ENCODE data around the gene ATP11B. TPM values are rescaled to one million over a fixed set of nuclear protein-coding genes. Genes with fewer than 3 reads are reported as not detected.
A peak's percentile ranks its signal among the peaks of the same experiment; 100 is the strongest.

ATP11B gene
- total RNA-seq, 1 donor from 2014 or later = 111 TPM

DNA sequence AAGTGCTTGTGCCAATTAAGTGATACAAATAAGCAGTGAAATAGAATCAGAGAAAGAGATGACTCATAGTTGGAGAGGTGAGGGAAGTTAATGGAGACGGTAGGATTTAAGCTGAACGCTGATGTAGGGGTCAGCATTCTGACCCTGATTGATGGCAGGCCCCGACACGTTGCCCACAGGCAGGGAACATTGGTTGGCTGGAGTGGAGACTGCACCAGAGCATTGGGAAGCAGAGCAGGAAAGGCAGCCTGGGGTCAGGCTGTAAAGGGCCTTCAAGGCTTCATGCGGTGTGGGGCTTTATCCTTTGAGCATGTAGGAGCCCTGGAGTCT, 118.4 kb downstream of the ATP11B start:
- peak; percentile 13 for DNase-seq

DNA sequence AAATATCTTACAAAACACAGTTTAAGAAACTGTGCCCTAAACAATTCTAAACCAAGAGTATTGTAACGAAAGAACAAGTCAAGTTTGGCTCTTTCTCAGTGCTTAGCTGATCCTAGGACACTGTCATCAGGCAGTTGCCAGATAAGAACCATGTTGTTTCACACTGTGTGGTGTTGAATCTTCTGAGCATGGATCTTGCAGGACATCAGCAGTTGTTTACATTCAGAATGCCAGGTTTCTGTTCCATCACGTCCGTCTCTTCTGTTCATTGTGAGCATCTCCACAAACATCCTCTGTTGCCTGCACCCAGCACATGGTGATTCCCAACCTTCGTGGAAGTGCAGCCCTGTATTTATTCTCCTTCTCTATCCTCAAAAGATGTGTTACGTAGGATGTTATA, 119.2 kb downstream of the ATP11B start:
- DNase-seq = no peak

DNA sequence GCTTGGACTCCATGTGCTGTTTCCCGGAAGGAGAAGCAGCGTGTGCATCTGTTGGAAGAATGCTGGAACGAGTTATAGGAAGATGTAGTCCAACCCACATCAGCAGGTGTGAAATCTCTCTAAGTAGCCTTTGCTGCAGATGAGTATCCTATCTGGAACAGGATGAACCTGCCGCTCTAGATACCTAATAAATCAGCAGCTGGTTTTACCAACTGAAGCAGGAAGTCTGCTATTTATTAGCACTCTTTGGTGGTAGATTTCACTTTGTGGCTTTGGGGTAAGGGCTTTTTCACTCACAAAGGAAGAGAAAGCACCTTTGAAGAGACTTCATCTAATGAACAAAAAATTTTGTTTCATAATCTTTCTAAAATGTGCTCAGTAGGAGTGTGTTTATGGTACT, 120.6 kb downstream of the ATP11B start:
- DNase-seq = no peak

DNA sequence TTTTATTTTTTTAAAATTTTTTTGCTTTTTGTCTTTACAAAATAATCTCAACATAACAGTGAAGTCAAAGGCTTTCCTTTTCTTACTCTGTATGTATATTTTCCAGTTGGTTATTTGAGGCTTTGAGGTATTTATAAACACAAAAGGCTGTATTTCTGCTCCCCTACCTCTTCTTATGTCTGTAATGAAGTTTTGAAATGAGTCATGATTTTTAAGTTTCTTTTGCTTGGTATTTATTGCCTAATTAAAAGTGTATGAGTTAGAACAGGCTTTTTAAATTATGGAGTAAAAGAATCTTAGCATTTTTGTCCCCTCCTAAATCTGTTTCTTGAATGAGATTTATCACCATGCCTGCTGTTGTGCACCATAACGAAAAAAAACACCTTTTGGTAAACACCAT, 121.0 kb downstream of the ATP11B start:
- DNase-seq = no peak

DNA sequence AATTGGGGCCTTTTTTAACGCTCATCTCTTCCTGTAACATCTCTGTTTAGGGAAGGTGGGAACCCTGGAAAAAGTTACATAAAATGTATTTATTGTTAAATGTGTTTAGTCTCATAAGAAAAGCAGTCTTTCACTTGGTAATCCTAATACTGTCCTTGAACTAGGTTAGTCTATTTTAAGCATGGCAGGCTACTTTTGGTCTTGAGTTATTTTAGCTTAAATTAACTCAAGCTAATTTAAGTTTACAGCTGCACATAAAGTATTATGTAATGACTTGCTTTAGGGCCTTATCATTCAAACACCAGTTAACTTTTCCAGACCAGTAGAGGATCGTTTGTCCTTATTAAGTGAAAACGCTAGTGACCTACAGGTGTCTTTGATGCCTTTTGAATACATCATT, 123.8 kb downstream of the ATP11B start:
- DNase-seq = no peak

DNA sequence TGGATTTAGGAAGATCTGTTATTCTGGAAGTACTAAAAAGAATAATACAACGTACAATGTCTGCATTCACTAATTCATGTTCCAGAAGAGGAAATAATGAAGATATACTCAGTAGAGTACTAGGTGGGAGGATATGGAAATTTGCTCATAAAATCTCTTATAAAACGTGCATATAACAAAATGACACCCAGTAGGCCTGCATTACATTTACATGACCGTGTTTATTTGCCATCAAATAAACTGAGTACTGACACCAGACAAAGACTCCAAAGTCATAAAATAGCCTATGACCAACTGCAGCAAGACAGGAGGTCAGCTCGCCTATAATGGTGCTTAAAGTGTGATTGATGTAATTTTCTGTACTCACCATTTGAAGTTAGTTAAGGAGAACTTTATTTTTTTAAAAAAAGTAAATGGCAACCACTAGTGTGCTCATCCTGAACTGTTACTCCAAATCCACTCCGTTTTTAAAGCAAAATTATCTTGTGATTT, 126.6 kb downstream of the ATP11B start:
- no peak for DNase-seq

DNA sequence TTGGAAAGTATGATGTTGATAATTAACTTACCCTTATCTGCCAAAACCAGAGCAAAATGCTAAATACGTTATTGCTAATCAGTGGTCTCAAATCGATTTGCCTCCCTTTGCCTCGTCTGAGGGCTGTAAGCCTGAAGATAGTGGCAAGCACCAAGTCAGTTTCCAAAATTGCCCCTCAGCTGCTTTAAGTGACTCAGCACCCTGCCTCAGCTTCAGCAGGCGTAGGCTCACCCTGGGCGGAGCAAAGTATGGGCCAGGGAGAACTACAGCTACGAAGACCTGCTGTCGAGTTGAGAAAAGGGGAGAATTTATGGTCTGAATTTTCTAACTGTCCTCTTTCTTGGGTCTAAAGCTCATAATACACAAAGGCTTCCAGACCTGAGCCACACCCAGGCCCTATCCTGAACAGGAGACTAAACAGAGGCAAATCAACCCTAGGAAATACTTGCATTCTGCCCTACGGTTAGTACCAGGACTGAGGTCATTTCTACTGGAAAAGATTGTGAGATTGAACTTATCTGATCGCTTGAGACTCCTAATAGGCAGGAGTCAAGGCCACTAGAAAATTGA, 127.3 kb downstream of the ATP11B start:
- DNase-seq = no peak

DNA sequence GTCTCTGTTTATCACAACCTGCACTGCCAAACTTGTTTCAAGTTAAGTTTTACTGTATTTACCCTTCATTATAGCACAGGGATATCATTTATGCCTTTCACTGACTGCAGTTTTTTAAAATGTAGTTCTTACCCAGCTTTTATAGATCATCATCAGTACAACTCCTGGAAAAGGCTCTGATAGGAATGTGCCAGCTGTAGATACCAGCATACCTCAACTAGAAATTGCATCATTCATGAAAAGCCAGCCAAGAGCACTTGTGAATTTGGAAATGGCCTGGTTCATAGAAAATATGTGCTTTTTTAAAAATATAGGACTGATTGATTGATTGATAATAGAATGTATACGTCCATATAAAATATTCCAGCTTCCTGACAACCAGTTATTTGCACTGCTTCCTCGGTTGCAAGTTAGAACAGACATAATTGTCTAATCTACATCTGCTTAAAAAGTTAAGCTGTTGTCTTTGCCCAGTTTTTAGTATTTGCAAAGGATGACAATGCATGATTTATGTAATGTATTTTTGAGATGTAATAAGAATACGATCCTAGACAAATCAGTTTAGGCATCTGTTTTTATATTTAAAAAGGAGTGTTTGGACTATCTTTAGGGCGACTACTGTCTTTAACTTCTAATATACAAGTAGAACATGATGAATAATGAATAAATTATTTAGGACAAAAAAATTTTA, 128.5 kb downstream of the ATP11B start:
- no peak for DNase-seq

DNA sequence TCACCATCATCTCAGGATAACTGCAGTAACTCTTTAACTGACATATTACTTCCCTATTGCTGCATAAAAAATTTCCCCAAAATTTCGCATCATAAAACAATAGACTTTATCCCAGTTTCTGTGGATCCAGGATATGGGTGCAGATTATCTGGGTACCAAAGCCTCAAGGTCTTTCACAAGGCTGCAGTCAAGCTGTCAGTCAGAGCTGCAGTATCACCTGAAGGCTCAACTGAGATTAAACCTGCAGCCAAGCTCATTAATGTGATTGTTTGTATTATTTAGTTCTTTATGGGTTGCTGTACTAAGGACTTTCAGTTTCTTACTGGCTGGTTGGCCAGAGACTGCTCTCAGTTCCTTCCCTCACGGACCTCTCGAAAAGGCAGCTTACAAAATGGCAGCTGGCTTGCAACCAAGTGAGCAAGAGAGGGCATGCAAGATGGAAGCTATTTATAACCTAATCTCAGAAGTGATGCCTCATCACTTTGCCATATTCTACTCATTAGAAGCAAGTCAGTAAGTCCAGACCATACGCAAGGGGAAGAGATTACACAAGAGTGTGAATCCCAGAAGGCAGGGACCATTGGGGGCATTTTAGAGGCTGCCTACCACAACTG, 132.1 kb downstream of the ATP11B start:
- DNase-seq = no peak

DNA sequence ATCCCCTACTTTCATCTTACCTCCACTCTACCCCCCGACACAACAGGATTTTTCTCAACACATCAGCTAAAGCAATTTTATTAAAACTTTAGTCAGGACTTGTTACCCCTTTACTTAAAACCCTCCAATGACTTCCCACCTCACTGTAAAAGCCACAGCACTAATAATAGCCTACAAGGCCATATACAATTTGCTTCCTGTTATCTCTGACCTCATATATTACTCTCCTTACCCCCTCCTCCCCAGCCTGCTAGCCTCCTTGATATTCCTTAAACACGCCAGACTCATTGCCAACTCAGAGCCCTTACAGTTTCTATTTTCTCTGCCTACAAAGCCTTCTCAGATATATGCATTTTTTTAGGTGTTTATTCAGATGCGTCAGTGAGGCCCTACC, 132.6 kb downstream of the ATP11B start:
- DNase-seq = no peak

DNA sequence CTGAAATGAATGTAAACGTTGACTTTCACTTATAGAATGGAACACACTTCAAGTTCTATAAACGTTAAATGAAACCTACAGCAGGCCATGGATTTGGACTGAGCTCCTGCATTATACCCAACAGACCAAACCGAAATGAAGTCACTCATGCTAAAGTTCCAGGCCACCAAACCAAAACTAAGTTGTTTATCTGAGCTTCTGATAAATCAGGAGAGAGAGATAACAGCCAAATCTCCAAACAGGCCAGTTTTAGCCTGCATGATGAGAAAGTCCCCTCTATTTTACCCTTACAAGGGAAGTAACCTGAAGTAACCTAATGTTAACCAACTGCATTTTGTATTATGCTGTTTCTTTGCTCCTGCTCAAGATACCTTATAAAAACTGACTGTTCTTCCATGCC, 142.5 kb downstream of the ATP11B start:
- DNase-seq = no peak

DNA sequence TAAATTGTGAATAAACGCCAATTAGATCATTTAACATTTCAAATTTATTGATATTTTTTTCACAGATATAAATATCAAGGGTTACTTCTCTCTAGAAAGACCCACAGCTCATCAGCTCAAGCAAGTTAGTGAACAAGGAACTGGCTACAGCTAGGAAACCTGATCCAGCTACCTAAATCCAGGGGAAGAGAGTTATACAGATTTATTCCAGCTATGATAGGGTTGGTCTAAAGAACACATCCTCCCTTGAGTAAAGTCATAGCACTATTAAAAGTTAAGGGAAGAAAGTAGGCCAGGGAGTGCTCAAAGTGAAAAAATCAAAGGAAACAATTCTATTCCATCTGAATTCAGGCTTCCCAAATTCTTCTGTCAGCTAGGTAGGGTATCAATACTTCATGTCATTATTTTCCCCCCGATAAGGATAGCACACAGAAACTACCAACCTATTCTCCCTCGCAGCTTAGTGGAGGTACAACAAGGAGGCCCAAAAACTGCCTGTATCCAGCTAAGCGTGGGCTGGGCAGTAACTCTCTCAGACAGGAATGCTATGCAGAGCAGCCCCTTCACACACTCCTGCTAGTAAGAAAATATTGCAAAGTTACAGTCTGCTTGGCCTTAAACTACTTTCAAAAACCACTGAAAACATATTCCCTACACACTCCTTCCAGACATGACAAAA, 143.1 kb downstream of the ATP11B start:
- DNase-seq = no peak

DNA sequence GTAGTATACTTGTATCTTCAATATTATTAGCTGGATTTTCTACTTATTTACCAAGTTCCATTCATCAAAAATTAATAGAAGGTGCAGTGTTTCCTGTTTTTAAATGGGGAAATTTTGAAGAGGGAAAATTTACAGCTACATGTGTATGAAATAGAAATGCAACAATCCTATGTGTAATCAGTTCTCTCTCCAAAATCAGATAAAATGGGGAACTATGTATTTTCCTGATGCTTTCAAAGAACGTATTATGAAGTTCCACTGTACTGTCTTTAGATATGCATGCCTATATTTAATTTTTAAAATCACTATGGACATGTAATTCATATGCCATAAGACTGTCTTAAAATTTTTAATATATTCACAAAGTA, 143.6 kb downstream of the ATP11B start:
- DNase-seq = no peak

DNA sequence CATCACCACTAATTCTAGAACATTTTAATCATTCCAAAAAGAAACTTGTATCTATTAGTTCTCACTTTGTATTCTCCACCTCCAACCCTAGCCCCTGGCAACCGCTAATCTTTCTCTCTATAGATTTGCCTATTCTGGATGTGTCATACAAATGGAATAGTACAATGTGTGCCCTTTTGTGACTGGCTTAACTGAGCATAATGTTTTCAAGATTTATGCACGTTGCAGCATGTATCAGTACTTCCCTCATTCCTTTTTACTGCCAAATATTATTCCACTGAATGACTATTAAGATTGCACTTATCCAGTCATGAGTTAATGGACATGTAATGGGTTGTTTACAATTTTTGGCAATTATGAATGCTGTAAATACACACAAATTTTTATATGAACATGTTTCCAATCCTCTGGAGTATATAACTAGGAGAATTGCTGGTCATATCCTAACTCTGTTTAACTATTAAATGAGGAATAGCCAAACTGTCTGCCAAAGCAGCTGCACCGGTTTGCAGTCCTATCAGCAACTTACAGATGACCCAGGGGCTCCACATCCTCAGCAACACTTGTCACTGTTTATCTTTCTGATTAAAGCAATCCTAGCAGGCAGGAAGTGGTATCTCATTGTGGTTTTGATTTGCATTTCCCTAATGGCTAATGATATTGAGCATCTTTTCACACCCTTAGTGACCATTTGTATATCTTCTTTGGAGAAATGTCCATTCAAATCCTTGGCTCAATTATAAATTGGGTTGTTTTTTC, 144.2 kb downstream of the ATP11B start:
- no peak for DNase-seq

DNA sequence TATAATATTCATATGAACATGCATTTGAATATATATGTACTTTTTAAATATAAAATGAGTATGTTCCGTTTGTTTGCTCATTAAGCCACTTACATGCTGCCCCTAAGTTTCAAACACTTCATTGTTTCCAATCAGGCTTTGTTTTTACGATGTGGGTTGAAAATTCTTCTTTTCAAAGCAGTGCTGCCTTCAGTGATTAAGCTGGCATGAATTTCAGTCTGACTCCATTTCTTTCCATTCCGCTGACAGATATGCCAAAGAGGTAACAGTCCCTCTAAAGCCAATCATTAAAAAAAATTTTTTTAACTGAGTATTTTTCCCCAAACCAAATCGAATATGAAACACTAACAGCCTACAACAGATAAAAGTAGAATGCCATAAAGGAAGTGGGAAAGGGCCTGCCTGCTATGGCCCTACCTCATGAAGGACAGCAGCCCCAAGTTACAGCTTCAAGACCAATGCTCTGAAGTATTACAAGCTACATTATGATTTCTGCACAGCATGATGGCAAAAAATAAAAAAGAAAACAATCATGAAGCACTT, 147.0 kb downstream of the ATP11B start:
- DNase-seq = no peak

DNA sequence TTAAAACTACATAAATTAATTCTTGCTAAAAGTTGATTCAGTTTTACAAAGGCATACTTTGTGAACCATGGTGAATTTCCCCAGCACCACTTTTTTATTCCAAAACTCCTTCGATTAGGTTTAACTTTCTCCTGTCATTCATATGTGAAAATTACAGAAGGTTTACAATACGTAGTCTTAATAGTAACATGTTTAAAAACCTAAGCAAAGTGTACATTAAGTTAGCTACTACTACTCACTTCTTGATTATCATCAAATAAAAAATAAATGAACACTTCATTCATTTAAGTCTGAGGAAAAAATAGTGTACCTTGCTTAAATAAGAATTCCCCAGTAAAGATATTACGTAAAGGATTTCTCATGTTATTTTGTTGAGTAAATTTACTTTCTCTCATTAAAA, 148.4 kb downstream of the ATP11B start:
- no peak for DNase-seq

DNA sequence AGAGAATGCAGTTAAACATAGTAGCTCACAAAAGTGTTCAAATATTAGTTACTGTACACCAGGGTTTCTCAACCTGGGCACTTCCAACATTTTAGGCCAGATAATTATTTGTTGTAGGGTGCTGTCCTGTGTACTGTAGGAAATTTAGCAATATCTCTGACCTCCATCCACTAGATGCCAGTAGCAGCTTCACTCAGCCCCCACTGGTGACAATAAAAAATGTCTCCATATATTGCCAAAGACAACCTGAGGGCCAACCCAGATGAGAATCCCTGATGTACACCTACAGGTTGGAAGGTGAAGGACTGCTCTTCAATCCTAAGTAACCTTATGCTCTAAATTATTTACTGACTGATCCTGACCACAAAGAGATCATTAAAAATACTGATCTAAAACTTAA, 154.6 kb downstream of the ATP11B start:
- DNase-seq = no peak

DNA sequence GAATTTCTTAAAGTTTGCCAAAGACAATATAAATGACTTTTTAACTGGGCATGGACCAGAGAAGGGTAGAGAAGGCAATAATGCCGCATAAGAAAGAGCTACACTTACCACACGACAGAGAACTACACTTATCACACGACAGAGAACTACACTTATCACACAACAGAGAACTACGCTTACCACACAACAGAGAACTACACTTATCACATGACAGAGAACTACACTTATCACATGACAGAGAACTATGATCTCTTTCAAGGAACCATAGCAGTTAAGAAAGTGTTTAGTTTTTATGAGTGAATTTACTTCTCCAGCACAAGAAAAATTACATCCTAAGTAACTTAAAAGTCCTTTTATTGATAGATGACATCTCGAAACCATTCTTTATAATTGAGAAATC, 155.0 kb downstream of the ATP11B start:
- DNase-seq = no peak

DNA sequence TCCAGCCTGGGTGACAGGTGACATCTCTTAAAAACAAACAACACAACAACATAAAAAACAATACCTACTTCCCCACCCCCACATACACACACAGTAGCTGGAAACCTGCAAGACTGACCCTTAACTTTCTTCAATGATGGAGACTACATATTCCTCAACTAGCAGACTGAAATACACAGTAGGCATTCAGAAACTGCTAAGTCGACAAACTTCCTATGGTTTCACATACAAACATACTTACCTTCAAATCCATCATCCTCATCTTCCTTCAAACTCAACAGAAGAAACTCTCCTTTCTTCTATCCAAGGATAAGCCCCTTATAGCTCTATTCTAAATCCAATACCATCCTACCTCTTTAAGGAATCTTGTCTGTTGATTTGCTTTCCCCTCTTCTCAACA, 156.4 kb downstream of the ATP11B start:
- DNase-seq = no peak

DNA sequence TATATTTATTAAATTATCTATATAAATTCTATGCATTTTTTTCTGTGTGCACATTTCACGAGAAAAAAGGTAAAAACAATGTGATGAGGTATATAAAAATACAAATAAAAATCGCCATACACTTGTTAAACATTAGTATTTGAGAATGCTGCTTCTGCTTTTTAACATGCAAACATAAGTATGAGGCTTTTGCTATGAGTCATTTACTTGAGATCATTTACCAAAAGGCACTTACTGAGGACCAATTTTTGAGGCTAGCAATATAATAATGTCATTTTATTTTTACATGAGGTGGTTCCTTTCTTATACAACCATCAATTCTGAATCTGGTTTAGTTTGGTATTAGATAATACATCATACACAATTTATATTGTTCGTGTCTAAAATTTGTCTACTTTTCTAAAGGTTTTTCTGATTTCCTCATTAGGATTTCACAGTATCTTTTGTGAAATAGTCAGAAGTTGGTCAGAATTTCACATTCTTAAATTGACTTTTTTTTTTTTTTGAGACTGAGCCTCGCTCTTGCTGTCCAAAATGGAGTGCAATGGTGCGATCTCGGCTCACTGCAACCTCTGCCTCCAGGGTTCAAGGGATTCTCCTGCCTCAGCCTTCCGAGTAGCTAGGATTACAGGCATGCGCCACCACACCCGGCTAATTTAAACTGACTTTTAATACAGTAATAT, 161.4 kb downstream of the ATP11B start:
- no peak for DNase-seq

DNA sequence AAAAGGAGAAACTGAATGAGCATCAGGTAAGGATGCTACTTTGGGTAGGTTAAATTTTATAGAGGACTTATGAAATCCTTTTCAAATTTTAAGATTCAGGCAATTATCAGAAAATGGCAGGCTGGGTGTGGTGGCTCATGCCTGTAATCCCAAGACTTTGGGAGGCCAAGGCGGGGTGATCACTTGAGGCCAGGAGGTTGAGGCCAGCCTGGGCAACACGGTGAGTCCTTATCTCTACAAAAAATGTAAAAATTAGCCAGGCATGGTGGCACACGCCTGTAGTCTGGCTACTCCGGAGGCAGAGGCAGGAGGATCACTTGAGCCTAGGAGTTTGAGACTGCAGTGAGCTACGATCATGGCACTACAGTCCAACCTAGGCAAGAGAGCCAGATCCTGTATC, 163.9 kb downstream of the ATP11B start:
- DNase-seq = no peak

DNA sequence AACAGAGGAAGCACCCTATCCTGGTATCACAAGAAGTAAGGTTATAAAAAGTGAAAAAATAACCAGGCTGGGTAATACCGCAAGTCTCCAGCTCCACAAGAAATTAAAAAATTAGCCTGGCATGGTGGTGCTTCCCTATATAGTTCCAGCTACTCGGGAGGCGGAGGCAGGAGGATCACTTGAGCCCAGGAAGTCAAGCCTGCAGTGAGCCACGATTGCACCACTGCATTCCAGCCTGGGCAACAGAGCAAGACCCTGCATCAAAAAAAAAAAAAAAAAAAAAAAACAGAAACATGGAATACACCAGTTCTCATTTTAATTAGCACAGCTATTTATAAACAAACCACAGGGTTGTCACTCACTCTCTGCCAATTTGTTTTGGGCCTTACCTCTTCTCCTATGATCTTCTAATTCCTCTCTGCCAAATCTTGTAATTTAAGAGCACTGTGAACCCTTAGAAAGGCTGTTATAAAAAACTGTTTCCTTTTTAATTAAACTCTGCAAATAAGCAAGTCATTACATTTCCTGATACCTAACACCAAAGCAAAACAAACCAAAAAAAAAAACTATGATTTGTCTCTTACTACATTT, 164.5 kb downstream of the ATP11B start:
- no peak for DNase-seq

Measured in dermis blood vessel endothelial cell (primary cell).